Measurements from ENCODE around the gene POP7.

Gene POP7

DNA sequence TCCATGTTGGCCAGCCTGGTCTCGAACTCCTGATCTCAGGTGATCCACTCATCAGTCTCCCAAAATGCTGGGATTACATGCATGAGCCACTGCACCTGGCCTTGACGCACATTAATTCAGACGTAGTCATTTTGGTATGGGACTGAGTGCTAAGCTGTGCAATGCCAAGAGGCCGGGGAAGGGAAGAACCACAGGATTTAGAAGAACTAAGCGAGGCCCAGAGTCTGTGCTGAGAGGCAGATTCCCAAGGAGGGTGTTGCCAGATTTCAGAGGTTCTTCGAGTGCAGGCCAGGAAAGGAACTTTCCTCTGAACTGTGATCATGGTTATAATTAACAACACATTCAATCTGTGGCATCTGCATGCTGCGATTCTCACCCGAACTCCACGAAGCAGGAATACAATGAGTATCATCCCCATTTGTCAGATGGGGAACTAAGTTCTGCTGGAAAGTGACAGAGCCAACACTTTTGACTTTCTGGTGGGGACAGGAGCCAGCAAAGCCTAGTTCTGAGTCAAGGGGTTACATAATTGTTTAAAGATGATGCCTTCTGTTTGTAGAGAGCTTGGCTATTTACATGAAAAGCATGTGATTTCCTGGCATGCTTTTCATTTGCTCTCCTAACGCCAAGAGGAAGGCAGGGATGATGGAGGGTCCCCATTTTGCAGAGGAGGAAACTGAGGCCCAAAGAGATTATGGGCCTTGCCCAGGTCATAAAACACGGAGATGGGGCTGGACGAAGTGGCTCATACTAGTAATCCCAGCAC, 21.3 kb downstream of the POP7 start:
- no peak for DNase-seq

DNA sequence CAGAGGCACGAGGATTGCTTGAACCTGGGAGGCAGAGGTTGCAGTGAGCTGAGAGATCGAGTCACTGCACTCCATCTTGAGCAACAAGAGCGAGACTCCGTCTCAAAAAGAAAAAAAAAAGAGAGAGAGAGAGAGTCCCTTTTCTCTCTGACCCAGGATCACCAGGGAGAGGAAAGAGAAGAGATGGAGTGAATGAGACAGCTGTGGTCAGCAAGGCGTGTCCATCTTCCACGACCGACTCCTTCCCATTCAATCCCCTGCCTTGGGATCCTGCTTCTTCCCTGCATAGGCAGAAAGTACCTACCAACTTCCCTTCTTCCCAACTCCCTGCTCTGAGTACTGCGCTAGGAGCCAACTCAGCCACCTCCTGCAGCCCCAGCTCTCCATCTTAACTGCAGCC, 22.3 kb downstream of the POP7 start:
- DNase-seq: no peak

DNA sequence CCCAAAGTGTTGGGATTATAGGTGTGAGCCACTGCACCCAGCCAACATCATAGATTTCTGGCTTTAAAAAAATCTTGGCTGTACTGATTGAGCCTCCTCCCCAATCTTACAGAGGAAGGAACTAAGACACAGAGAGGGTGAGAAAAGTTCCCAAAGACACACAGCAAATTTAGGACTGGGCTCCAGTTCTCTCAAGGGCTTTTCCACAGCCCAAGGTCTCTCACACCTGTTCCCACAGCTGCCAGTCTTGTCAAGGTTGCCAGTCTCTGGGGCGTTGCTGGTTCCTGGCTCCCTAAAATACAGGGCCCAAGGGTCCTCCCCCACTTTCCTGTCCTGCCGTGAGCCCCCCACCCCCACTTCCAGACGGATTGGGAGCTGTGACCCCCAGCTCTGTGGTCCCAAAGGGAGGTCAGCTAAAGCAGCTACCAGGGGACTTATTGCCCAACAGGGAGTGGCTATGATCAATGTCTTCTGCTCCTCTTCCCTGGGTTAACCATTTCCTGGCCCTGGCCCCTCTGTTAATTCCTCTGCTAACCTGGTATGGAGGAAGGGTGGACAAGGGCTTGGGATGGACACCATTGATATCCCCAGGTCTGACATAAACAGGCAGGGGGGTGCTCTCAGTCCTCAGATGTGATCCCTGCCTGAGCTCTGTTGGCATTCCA, 24.3 kb downstream of the POP7 start:
- DNase-seq: no peak

DNA sequence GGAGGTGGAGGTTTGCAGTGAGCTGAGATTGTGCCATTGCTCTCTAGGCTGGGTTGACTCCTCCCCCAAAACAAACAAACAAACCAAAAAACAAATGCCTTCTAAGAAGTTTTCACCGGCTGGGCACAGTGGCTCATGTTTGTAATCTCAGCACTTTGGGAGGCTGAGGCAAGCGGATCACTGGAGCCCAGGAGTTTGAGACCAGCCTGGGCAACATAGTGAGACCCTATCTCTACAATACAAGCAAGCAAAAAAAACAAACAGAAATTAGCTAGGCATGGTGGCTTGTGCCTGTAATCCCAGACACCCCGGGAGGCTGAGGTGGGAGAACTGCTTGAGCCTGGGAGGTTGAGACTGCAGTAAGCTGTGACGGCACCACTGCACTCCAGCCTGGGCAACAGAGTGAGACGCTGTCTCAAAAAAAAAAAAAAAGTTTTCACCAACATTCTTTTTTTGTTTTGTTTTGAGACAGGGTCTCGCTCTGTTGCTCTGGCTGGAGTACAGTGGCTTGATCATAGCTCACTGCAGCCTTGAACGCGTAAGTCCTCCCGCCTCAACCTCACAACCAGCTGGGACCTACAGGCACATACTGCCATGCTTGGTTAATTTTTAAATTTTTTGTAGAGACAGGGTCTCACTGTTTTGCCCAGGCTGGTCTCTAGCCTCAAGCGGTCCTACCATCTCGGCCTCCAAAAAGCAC, 26.2 kb downstream of the POP7 start:
- DNase-seq: no peak

DNA sequence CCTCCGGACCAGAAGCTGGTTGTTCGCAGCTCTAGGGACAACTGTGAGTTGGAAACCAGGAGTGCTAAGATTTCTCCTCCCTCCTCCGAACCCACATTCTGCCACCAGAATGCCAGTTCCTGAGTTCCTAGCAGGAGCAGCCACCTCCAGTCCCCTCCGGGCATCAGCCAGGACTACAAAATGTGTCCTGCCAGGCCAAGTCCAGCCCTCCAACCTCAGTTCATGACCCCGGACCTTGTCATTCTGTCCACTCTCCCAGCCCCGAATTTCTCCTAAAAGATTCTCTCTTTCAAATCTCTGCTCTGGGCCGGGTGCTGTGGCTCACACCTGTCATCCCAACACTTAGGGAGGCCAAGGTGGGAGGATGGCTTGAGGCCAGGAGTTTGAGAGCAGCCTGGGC, 29.8 kb downstream of the POP7 start:
- DNase-seq: no peak

DNA sequence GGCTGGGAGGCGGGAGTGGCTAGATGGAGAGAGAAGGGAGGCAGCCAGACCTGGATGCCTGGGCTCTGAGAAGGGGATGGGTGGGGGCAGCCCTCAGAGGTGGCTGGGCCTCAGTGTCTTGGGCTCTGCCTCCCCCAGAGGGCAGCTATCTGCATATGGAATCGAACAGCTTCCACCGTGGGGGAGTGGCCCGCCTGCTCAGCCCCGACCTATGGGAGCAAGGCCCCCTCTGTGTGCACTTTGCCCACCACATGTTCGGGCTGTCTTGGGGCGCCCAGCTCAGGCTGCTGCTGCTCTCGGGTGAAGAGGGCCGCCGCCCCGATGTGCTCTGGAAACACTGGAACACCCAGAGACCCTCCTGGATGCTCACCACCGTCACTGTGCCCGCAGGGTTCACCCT, 30.8 kb downstream of the POP7 start:
- DNase-seq: no peak

DNA sequence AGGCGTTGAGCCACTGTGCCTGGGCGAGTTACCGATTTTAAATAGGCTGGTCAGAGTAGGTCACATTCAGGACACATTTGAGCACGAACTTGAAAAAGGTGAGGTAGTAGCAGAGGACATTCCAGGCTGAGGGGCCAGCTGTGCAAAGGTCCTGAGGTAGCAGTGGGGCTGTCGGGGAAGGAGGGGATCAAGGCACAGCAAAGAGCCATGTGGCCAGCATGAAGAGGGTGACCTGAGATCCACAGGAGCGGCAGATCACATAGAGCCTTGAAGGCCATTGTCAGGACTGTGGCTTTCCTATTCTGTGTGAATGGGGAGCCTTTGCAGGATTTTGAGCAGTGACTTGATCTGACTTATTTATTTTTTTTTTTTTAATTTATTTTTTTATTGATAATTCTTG, 34.0 kb downstream of the POP7 start:
- no peak for DNase-seq

DNA sequence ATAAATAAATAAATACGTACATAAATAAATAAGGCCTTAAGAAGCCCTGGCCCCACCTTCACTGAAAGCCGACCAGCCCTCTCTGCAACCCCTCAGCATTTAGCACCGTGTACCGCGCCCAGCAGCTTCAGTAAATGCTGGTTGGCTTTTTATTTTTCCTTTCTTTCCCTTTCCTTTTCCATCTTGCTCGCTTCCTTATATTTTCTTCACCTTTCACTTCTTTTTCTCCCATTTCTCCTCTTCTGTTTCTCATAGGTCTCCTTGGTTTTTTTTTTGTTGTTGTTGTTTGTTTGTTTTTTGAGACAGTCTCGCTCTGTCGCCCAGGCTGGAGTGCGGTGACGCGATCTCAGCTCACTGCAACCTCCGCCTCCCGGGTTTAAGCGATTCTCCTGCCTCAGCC, 38.7 kb downstream of the POP7 start:
- no peak for DNase-seq

DNA sequence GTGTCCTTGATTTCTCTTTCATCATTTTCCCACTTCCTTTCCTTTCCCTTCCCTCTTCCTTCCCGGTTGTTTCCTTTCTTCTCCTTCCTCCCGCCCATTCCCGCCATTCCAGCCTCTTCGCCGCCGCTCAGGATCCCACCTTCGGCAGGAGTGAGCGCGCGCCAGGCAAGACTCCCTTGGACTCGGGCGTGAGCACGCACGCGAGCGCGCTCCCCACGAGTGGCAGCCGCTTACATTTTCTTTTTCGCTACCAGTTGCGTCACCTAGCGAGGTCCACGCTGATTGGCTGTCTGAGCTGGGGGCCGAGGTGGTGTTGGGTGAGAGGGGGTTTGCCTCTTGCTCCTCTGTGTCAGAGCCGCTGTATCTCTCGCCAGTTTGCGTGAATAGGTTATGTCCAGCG, 39.3 kb downstream of the POP7 start:
- DNase-seq: no peak

DNA sequence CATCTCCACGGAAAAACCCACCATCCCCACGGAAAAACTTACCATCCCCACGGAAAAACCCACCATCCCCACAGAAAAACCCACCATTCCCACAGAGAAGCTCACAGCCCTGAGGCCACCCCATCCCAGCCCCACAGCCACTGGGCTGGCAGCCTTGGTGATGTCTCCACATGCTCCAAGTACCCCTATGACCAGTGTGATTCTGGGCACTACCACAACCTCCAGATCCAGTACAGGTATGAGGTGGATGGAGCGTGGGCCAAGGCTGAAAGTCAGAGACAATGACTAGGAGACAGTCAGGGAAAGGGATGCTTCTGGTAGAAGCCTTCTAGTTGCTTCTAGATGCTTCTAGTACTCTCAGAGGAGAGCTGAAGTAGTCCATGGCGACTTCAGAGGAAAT, 47.1 kb downstream of the POP7 start:
- DNase-seq: no peak

DNA sequence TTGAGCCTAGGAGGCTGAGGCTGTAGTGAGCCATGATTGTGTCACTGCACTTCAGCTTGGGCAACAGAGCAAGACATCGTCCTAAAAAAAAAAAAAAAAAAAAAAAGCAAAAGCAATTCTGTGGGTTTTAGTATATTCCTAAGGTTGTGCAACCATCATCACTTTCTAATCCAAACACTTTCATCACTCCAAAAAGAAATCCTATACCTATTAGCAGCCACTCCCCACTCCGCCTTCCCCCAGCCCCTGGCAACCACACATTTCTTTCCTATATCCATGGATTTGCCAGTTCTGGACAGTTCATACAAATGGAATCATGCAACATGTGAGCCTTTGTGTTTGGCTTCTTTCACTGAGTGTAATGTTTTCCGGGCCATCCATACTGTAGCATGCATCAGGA, 47.8 kb downstream of the POP7 start:
- DNase-seq: no peak

Measured in DMS79 (cell line).